HG03521 (cell line): ENCODE results near the gene AKNAD1.
"Not testable (repeated sequence)": the region's sequence is repeated elsewhere in the genome, so short reads cannot be mapped to it uniquely, and the experiment has no call there.

Experiments used
- ATAC-seq: cut with Tn5 transposase; IDR thresholded peaks from one replicate; pipeline ENCODE4 v1.9.1; 2021; ENCODE audit warnings: mild to moderate bottlenecking, moderate library complexity; ENCODE audit not compliant: unreplicated experiment

AKNAD1 gene

GRCh38 chr1:108785880-108786279, 71.0 kb downstream of the AKNAD1 start:
- ATAC-seq = no peak

- no peak for ATAC-seq
Measured at GRCh38 chr1:108785264-108785663, 71.6 kb downstream of the AKNAD1 start.

- not testable (repeated sequence) for ATAC-seq
Measured at GRCh38 chr1:108781575-108781944, 75.3 kb downstream of the AKNAD1 start.

- no peak for ATAC-seq
Measured at GRCh38 chr1:108780937-108781574, 75.8 kb downstream of the AKNAD1 start.

- no peak for ATAC-seq
Measured at GRCh38 chr1:108779455-108779854, 77.4 kb downstream of the AKNAD1 start.

- ATAC-seq = no peak
Measured at GRCh38 chr1:108777839-108778238, 79.1 kb downstream of the AKNAD1 start.

GRCh38 chr1:108767708-108768107, 89.2 kb downstream of the AKNAD1 start:
- ATAC-seq = no peak

GRCh38 chr1:108767115-108767514, 89.8 kb downstream of the AKNAD1 start:
- no peak for ATAC-seq
